OCI-M1 (cell line): Measurements from ENCODE around the gene CAMSAP1.

Source experiments
- DNase-seq: peaks from one replicate; lab custom pipeline; 2025; lab: John Stamatoyannopoulos, UW

Gene CAMSAP1

GRCh38 chr9:135883410-135884089 lies 23.8 kb downstream of the CAMSAP1 start:
- no peak for DNase-seq

GRCh38 chr9:135882011-135882410 lies 25.3 kb downstream of the CAMSAP1 start:
- no peak for DNase-seq

- DNase-seq, result no peak
Observed at GRCh38 chr9:135880438-135880837, 26.9 kb downstream of the CAMSAP1 start.

GRCh38 chr9:135879619-135880018 lies 27.7 kb downstream of the CAMSAP1 start:
- DNase-seq, result no peak

- DNase-seq, result no peak
Observed at GRCh38 chr9:135879237-135879601, 28.1 kb downstream of the CAMSAP1 start.

- DNase-seq, result no peak
Observed at GRCh38 chr9:135878528-135879236, 28.7 kb downstream of the CAMSAP1 start.

GRCh38 chr9:135877791-135878527 lies 29.4 kb downstream of the CAMSAP1 start:
- DNase-seq, result no peak

- no peak for DNase-seq
Observed at GRCh38 chr9:135876936-135877335, 30.4 kb downstream of the CAMSAP1 start.

- no peak for DNase-seq
Observed at GRCh38 chr9:135874859-135875258, 32.5 kb downstream of the CAMSAP1 start.

GRCh38 chr9:135869909-135870308 lies 37.4 kb downstream of the CAMSAP1 start:
- DNase-seq, result no peak

GRCh38 chr9:135865531-135865930 lies 41.8 kb downstream of the CAMSAP1 start:
- no peak for DNase-seq

GRCh38 chr9:135864447-135865049 lies 42.8 kb downstream of the CAMSAP1 start:
- DNase-seq, result peak; percentile 72

GRCh38 chr9:135862809-135863208 lies 44.5 kb downstream of the CAMSAP1 start:
- no peak for DNase-seq

- DNase-seq, result no peak
Observed at GRCh38 chr9:135858491-135859185, 48.7 kb downstream of the CAMSAP1 start.

- DNase-seq, result no peak
Observed at GRCh38 chr9:135857843-135858242, 49.5 kb downstream of the CAMSAP1 start.

GRCh38 chr9:135857371-135857786 lies 50.0 kb downstream of the CAMSAP1 start:
- DNase-seq, result no peak

GRCh38 chr9:135851748-135852147 lies 55.6 kb downstream of the CAMSAP1 start:
- no peak for DNase-seq

GRCh38 chr9:135850737-135851136 lies 56.6 kb downstream of the CAMSAP1 start:
- DNase-seq, result no peak

GRCh38 chr9:135849181-135849580 lies 58.2 kb downstream of the CAMSAP1 start:
- DNase-seq, result no peak

GRCh38 chr9:135848341-135849047 lies 58.9 kb downstream of the CAMSAP1 start:
- no peak for DNase-seq

GRCh38 chr9:135847833-135848232 lies 59.5 kb downstream of the CAMSAP1 start:
- peak; percentile 3 for DNase-seq
